GM19395 (cell line): ENCODE measurements around the gene CIDEB.
"Not testable (repeated sequence)": the region's sequence is repeated elsewhere in the genome, so short reads cannot be mapped to it uniquely, and the experiment has no call there.

ENCODE experiments used
- ATAC-seq: cut with Tn5 transposase; IDR thresholded peaks from one replicate; pipeline ENCODE4 v1.9.1; 2021; ENCODE audit warnings: mild to moderate bottlenecking, moderate library complexity; ENCODE audit not compliant: unreplicated experiment

CIDEB gene

GRCh38 chr14:24307575-24308341, at the start of gene CIDEB:
CIDEB (minus strand) TSS chr14:24307977; CDS start chr14:24307858, 119 bp downstream.
- ATAC-seq: peak; percentile 34

GRCh38 chr14:24356208-24356607, 48.4 kb upstream of the CIDEB start:
- ATAC-seq: no peak

- no peak for ATAC-seq
Observed at GRCh38 chr14:24355009-24355408, 47.2 kb upstream of the CIDEB start.

- ATAC-seq: not testable (repeated sequence)
Observed at GRCh38 chr14:24354482-24354825, 46.7 kb upstream of the CIDEB start.

GRCh38 chr14:24353559-24354481, 46.0 kb upstream of the CIDEB start:
- ATAC-seq: no peak

- ATAC-seq: no peak
Observed at GRCh38 chr14:24351517-24351916, 43.7 kb upstream of the CIDEB start.

- no peak for ATAC-seq
Observed at GRCh38 chr14:24349742-24350141, 42.0 kb upstream of the CIDEB start.

GRCh38 chr14:24348186-24348585, 40.4 kb upstream of the CIDEB start:
- no peak for ATAC-seq

- ATAC-seq: no peak
Observed at GRCh38 chr14:24347134-24347533, 39.4 kb upstream of the CIDEB start.

GRCh38 chr14:24343795-24344660, 36.3 kb upstream of the CIDEB start:
- no peak for ATAC-seq

- no peak for ATAC-seq
Observed at GRCh38 chr14:24342889-24343288, 35.1 kb upstream of the CIDEB start.

GRCh38 chr14:24340606-24341005, 32.8 kb upstream of the CIDEB start:
- ATAC-seq: no peak

- peak; percentile 90 for ATAC-seq
Observed at GRCh38 chr14:24339284-24340151, 31.7 kb upstream of the CIDEB start, which contains the start of gene RIPK3. RIPK3 (minus strand) TSS chr14:24339991; CDS start chr14:24339826, 165 bp downstream.

- ATAC-seq: no peak
Observed at GRCh38 chr14:24338843-24339242, 31.1 kb upstream of the CIDEB start.

GRCh38 chr14:24337824-24338175, 30.0 kb upstream of the CIDEB start:
- no peak for ATAC-seq

GRCh38 chr14:24337144-24337823, 29.5 kb upstream of the CIDEB start:
- ATAC-seq: no peak

- no peak for ATAC-seq
Observed at GRCh38 chr14:24335461-24336171, 27.8 kb upstream of the CIDEB start.

- no peak for ATAC-seq
Observed at GRCh38 chr14:24334431-24335291, 26.9 kb upstream of the CIDEB start, which contains the start of gene ADCY4. ADCY4 (minus strand) TSS chr14:24335071; CDS start chr14:24334652, 419 bp downstream.
